H1 (cell line): ENCODE results near the gene GDPD1.

ENCODE experiments used
- CTCF ChIP-seq, 3 experiments: IDR thresholded peaks; 1 replicate in 2 of 3; 2 replicates in 1 of 3; pipeline versions ENCODE4 v1.5.1 to v1.6.1; 2011; ENCODE audit warnings: low read length in 3 of 3, mild to moderate bottlenecking in 3 of 3, inconsistent platforms in 2 of 3, low read depth in 1 of 3, moderate library complexity in 1 of 3; ENCODE audit not compliant: insufficient read depth in 1 of 3; ENCODE audit errors: control extremely low read depth in 1 of 3
- E2F6 ChIP-seq: IDR thresholded peaks from 2 replicates; pipeline ENCODE4 v1.6.1; 2012; ENCODE audit warnings: inconsistent platforms
- EP300 ChIP-seq, 2 experiments: IDR thresholded peaks; 1 replicate in 1 of 2; 2 replicates in 1 of 2; pipeline ENCODE4 v1.6.1; 2011 to 2012; ENCODE audit warnings: low read depth in 2 of 2, low read length in 2 of 2, mild to moderate bottlenecking in 2 of 2, borderline replicate concordance in 1 of 2, inconsistent platforms in 1 of 2, moderate library complexity in 1 of 2
- GTF2F1 ChIP-seq: IDR thresholded peaks from 2 replicates; pipeline ENCODE4 v1.6.1; 2012; ENCODE audit warnings: low read depth, low read length, improper control_type of control experiment, borderline replicate concordance
- POLR2A ChIP-seq, 2 experiments: IDR thresholded peaks; 1 replicate in 1 of 2; 2 replicates in 1 of 2; pipeline ENCODE4 v1.6.1; 2011; ENCODE audit warnings: low read depth in 2 of 2, low read length in 2 of 2, mild to moderate bottlenecking in 2 of 2; ENCODE audit errors: control extremely low read depth in 1 of 2
- SP1 ChIP-seq: IDR thresholded peaks from 2 replicates; pipeline ENCODE4 v1.6.1; 2011; ENCODE audit warnings: low read depth, low read length
- SP2 ChIP-seq: IDR thresholded peaks from 2 replicates; pipeline ENCODE4 v1.6.1; 2012; ENCODE audit warnings: mild to moderate bottlenecking, low read length, inconsistent platforms
- YY1 ChIP-seq: IDR thresholded peaks from 2 replicates; pipeline ENCODE4 v1.6.1; 2011; ENCODE audit warnings: low read depth, mild to moderate bottlenecking, low read length

- no peak for TF ChIP-seq GTF2F1
- no peak for TF ChIP-seq SP1
- TF ChIP-seq CTCF (IDR thresholded peaks at IDR 0.05; ENCODE audit: control extremely low read depth in 1 of 3, insufficient read depth in 1 of 3, low read depth in 1 of 3, low read length in 3 of 3): no peak
- TF ChIP-seq SP2: no peak
- no peak for TF ChIP-seq POLR2A (IDR thresholded peaks at IDR 0.05; ENCODE audit: control extremely low read depth in 1 of 2, low read depth in 2 of 2, low read length in 2 of 2)
- no peak for TF ChIP-seq E2F6
- TF ChIP-seq YY1: no peak
- TF ChIP-seq EP300 (IDR thresholded peaks at IDR 0.05; ENCODE audit: borderline replicate concordance in 1 of 2, low read depth in 2 of 2, low read length in 2 of 2): no peak
Observed at GRCh38 chr17:59296190-59296589, 75.9 kb downstream of the GDPD1 start.
